GM21737 (cell line): ENCODE measurements around the gene RYR2.
"Not testable (repeated sequence)": the region's sequence is repeated elsewhere in the genome, so short reads cannot be mapped to it uniquely, and the experiment has no call there.

ENCODE experiments used
- ATAC-seq: cut with Tn5 transposase; IDR thresholded peaks from one replicate; pipeline ENCODE4 v1.9.1; 2021; ENCODE audit warnings: mild to moderate bottlenecking, moderate library complexity; ENCODE audit not compliant: unreplicated experiment

Gene RYR2

DNA sequence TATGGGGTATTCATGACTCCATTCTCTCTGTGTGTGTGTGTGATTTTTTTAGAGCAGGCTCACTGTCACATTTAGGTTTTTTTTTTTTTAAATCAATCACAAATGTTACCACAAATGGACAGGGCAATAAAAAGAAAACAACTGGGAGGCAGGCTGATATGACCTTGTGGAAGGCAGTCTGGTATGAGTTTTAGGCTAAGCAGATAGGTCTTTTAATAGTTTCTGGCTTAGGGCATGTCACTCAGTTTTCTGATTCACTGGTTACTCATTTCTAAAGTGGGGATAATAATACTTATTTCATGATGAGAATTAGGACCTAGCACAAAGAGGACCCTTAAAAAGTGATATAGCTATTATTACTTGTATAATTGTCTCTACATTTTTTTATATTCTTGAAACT, 278.9 kb downstream of the RYR2 start:
- no peak for ATAC-seq

DNA sequence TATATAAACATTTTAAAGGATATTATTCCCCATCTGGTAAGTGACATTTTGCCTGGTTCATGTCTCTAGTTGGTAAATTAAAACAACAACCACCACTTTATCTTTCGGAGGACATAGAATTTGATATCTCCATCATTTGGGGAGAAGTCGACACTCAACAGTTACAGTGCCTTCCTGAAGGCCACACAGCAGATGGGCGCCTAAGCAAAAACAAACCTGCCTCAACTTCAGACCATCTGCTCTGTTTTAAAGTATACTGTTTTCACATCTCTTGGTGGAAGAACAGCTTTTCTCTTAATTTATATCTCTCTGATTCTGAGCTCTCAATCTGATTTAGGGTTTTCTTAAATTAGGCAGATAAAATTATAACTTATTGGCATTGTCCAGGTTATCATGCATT, 282.2 kb downstream of the RYR2 start:
- no peak for ATAC-seq

DNA sequence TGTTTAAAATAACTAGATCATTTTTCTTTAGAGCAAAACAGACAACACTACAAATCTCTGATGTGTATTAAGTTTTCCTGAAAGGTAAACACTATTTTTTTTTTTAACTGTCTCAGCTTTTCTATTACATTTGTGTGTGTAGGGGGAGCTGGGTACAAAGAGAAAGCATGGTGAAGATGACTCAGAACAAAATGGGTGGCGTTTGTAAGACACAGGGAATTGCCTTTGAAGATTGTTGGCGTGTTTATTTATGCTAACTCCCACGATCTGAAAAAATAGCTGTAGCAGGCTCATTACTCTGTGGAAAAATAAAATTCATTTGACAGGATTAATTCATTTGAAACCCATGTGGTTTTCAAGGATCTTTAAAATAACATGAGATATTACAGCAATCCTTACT, 285.1 kb downstream of the RYR2 start:
- no peak for ATAC-seq

GRCh38 chr1:237340892-237341291, 298.9 kb downstream of the RYR2 start:
- no peak for ATAC-seq

DNA sequence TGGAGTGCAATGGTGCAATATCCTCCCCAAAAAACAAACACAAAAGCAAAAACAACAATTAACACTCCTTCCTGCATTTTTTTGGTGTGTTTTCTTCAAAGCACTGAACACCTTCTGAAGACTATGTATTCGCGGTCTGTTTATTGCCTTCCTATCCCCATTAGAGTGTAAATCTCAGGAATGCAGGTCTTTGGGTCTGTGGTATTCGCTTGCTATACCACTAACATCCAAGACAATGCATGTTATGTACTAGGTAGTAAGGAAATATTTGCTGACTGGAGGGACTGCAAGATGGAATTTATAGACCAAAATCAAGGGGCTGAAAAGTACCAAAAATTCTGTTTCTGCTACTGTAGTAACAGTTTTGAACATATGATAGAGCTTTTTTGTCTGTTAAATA, 299.4 kb downstream of the RYR2 start:
- ATAC-seq = no peak

DNA sequence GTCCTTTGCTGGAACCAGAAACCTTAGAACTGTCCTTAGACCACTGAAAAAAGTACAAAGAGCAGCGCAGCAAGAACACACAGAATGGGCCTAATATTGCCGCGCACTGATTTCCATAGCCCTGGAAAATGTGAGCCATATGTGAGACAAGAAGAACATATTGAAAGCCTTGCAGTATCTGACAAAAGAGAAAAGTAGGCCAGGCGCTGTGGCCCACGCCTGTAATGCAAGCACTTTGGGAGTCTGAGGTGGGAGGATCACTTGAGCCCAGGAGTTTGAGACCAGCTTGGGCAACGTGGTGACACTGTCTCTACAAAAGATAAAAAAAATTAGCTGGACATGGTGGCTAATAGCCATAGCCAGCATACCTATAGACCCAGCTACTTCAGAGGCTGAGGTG, 300.7 kb downstream of the RYR2 start:
- ATAC-seq = no peak

DNA sequence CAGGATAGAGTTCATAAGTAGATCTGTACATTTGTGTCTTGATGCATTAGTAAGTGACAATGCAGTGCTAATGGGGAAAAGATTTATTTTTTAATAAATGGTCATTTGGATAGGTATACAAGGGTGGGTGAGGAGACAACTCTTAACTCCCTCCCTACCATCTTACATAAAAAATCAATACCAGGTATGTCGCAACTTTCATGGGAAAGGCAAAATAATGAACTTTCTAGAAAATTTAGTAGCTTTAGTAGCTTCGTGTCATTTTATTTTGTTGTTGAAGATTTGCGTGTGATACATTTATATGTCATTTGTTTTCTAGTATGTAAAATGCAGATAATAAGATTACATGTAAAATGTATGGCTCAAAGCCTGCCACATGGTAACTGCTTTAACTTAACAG, 310.8 kb downstream of the RYR2 start:
- ATAC-seq = no peak

GRCh38 chr1:237353918-237354317, 311.9 kb downstream of the RYR2 start:
- no peak for ATAC-seq

DNA sequence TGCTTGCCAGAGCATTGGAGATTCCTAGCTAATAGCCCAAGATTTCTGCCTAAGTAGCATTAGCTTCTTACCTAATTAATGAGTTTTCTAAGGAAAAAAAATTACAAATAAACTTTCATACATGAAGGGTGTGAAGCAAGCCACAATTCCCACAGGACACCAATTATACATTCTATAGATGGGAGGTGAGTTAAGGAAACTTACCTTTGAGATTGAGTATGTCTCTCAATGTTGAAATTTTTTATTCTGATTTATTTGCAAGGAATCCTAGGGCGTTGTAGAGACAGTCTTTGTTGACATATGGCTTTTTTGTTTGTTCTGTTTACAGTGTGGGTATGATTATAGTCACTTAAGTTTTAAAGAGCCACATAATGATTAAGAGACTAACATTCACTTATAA, 313.0 kb downstream of the RYR2 start:
- no peak for ATAC-seq

GRCh38 chr1:237358555-237358954, 316.6 kb downstream of the RYR2 start:
- no peak for ATAC-seq

DNA sequence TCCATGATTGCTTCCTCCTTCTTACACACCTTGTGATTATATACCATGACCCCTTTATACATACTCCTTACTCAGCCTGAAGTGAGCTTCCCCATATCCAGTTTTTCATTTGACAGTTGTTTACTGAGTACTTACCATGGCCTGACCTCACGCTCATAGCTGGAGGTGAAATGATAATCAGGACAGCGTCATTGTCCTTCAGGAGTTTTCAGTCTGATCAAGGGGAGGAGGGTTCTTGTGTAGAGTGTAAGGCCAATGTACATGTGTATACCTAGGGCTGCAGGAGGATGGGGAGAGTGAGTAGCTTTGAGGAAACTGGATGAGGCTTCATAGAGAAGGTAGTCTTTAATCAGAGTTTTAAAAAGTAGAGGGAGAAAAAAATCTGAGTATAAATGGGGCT, 325.8 kb downstream of the RYR2 start:
- ATAC-seq = no peak

- ATAC-seq = not testable (repeated sequence)
These were observed 329.5 kb downstream of the RYR2 start for GRCh38 chr1:237371477-237371876.

DNA sequence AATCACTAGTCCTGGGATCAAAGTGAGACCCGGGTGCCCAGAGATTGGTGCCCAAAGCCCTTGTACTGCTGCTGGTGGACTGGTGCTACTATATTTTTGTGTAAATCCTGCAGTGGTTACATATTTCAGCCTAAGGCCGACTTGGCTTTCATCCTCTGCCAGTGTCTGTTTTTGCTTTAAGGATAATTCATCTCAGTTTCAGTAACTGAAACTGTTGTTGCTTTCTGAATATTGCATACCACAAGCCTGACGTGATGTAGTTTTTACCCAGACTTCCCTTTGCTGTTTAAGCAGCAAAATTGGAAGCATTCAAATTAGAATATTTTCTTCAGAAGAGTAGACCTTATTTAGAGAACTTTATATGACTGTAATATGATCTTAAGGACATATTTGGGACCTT, 341.8 kb downstream of the RYR2 start:
- ATAC-seq = no peak

GRCh38 chr1:237384213-237384612, 342.2 kb downstream of the RYR2 start:
- ATAC-seq = no peak

DNA sequence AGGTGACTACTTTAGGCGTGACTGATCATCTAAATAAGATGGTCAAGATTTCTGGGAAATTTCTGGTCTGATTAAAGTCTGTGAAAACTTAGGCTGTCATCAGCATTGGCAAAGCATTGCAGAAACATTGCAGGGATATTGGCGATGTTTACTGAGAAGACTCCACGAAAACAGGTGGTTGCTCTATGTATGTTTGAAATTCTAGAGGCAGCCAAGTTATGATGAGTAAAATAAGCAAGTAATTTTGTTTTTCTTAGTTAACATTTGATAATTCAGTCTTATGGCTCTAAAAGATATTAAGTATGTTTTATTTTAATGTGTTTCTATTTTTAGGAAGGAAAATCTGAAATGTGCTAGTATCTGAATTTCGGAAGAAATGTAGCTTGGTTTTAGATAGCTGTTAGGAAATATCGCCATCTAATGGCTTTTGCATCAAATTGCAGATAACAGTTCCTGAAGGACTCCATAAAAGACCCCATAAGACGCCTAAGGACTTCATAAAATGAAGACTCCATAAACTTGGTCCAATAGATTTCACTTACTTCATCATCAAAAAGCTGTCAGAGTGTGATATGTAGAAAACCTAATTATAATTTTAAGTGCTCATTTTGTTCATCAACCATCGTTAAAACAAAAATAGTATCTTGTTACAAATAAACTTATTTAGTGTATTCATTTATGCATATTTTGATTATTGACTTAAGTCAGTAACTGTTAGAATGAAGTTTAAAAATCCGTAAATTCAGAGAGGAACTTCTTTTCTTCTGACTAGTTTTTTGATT, 344.6 kb downstream of the RYR2 start:
- ATAC-seq = no peak

- ATAC-seq = no peak
These were observed 345.1 kb downstream of the RYR2 start for GRCh38 chr1:237387144-237387505.

DNA sequence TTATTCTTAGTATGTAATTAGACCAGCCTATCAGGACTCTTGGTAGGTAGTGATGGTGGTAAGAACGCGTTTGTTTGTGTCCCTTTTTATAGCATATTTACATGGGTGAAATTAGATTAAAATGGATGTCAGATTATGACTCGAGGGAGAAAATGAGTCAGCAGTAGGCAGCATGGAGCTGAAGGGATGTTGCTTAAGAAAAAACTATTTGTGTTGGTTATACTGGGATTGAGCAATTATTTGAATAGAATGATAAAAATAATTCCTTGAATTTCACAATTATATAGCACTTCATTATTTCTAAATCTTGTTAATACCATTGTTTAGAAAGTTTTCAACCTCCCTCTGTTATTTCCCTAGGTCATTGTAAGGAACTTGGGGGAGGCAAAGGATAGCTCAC, 348.8 kb downstream of the RYR2 start:
- no peak for ATAC-seq

DNA sequence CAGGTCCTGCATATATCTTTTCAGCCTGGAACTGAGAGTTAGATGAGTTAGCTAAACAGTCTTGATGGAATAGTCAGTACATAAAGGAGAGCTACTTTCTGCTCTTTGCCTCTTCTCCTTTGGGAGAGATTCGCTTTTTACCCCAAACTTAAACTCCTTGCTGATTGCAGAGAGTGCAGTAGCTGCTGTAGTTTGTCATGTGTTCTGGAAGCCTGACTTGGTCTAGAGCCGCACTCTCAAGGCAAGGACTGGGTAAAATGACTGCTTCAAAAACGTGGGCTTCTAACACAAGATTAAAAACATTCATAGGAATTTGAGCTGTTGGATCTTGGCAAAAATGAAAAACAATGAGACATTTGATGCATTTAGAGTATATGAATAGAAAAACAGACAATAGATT, 351.6 kb downstream of the RYR2 start:
- no peak for ATAC-seq

DNA sequence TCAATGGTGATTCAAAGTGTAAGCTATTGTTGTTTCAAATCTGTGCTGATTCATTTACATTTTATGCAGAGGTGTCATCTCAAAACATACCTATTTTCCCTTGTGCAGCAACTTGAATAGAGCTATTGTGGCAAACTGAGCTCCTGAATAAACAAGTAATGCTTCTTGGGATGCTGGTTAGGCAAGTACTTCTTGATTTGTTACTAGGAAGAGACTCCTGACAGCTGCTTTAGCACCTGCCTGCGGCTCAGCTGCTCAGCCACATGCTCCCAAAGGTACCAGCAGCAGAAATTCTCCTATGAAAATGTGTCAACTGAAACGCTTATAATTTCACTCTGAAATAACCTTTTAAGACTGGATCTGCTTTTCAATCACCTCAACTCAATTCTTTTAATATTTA, 352.3 kb downstream of the RYR2 start:
- no peak for ATAC-seq

DNA sequence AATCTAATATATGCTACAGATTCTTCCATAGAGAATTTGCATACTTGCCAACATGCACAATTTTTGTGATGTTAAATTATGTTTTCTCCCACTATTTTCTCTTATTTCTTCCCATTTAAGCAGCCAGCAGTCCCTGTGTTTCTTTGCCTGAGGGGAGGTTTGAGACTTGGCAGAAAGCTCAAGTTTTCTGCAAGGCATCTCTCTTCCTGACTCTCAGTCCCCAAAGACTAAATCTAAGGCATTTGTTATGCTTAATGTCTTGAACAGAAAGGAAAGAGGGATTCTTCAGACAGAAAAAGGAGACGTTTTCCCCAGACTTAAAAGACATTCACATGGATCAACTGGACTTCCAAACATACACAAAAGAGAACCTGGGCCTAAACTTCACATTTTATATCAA, 354.4 kb downstream of the RYR2 start:
- no peak for ATAC-seq

DNA sequence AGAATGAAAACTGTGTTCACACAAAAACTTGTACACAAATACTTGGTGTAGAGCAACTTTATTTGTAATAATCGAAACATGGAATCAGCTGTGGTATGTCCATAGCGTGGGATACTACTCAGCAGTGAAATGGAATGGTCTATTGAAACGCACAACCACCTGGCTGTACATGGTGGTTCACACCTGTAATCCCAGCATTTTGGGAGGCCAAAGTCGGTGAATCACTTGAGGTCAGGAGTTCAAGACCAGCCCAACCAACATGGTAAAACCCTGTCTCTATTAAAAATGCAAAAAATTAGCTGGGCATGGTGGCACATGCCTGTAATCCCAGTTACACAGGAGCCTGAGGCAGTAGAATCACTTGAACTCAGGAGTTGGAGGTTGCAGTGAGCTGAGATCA, 356.8 kb downstream of the RYR2 start:
- no peak for ATAC-seq

GRCh38 chr1:237405912-237406311, 363.9 kb downstream of the RYR2 start:
- ATAC-seq = no peak

DNA sequence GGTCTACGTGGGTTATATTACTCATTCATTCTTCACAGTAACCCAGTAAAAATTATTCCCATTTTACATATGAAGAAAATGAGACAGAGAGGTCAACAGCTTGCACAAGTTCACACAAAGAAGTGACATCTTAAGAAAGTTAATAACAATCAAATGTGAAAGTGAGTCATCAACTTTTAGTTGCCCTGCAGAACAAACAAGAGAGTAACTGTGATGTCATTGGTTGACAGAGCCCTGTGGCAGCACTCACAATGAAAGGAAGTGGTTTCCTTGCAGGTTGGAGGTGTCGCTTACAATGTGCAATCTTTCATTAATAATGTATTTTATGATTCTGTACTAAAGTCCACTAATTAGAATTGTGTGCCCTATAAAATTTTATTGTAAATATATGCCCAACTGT, 369.6 kb downstream of the RYR2 start:
- ATAC-seq = no peak
